Suprapubic skin (tissue), 4 donors: ENCODE measurements around the gene IPPK. TPM values are rescaled to one million over a fixed set of nuclear protein-coding genes. Genes with fewer than 3 reads are reported as not detected.

Experiments
- DNase-seq, 2 donors: peaks; one replicate each; pipeline ENCODE4 v3.0.0-alpha.2; 2019; ENCODE audit warnings: low spot score in 2 of 2
- H3K27ac ChIP-seq: fragments of 200-600 bp; sonication (generic); one replicate; pipeline ENCODE4 v1.5.1; 2019
- H3K27me3 ChIP-seq: fragments of 200-600 bp; sonication (generic); one replicate; pipeline ENCODE4 v1.5.1; 2019
- H3K36me3 ChIP-seq: fragments of 200-600 bp; sonication (generic); one replicate; pipeline ENCODE4 v1.5.1; 2019
- H3K4me1 ChIP-seq: fragments of 200-600 bp; sonication (generic); one replicate; pipeline ENCODE4 v1.5.1; 2019
- H3K4me3 ChIP-seq: fragments of 200-600 bp; sonication (generic); one replicate; pipeline ENCODE4 v1.5.1; 2019; ENCODE audit warnings: mild to moderate bottlenecking
- H3K9me3 ChIP-seq: fragments of 200-600 bp; sonication (generic); one replicate; pipeline ENCODE4 v1.5.1; 2019
- EP300 ChIP-seq: sonication (generic); formaldehyde crosslinking; IDR thresholded peaks from one replicate; pipeline ENCODE4 v1.6.1; 2017; ENCODE audit warnings: antibody characterized with exemption
- POLR2A ChIP-seq, 2 donors: fragments of 450-650 bp; IDR thresholded peaks; one replicate each; pipeline ENCODE4 v1.6.1; 2017; ENCODE audit warnings: antibody characterized with exemption in 2 of 2, mild to moderate bottlenecking in 2 of 2, moderate library complexity in 2 of 2
- POLR2AphosphoS5 ChIP-seq, 3 donors: sonication (generic); formaldehyde crosslinking; IDR thresholded peaks; one replicate each; pipeline ENCODE4 v1.6.1; 2017; ENCODE audit warnings: antibody characterized with exemption in 3 of 3
- WGBS: methylation state at CpG from one replicate; pipeline ENCODE4 v1.1.5; 2018; 5-methylcytosine and 5-hydroxymethylcytosine counted together
- total RNA-seq, 4 donors: library from RNA; depleted of rRNA; stranded (reverse); fragments of >200 nt; gene quantifications; one replicate each; pipeline ENCODE4 v1.1.0, GENCODE V29; 2016
- TF ChIP-seq, protein P1 (sequence below), 2 donors: fragments of 200-600 bp in 1 of 2; fragments of 450-650 bp in 1 of 2; sonication (generic) in 1 of 2; IDR thresholded peaks; one replicate each; pipeline ENCODE4 v1.5.1; 2016 to 2019; ENCODE audit warnings: antibody characterized with exemption in 2 of 2, mild to moderate bottlenecking in 1 of 2, moderate library complexity in 1 of 2

Gene IPPK
- total RNA-seq, 4 donors from 2014 or later, result 45.0 to 53.6 (median 50.0) TPM

- no peaks in the 10 kb centered on the region for H3K27me3 ChIP-seq
- no peak for DNase-seq
- H3K27ac ChIP-seq, result peak overlapping the region; percentile 86
- TF ChIP-seq POLR2A (IDR thresholded peaks at IDR 0.05), result peak in 1 of 2 donors; percentile 36
- TF ChIP-seq, protein P1, sequence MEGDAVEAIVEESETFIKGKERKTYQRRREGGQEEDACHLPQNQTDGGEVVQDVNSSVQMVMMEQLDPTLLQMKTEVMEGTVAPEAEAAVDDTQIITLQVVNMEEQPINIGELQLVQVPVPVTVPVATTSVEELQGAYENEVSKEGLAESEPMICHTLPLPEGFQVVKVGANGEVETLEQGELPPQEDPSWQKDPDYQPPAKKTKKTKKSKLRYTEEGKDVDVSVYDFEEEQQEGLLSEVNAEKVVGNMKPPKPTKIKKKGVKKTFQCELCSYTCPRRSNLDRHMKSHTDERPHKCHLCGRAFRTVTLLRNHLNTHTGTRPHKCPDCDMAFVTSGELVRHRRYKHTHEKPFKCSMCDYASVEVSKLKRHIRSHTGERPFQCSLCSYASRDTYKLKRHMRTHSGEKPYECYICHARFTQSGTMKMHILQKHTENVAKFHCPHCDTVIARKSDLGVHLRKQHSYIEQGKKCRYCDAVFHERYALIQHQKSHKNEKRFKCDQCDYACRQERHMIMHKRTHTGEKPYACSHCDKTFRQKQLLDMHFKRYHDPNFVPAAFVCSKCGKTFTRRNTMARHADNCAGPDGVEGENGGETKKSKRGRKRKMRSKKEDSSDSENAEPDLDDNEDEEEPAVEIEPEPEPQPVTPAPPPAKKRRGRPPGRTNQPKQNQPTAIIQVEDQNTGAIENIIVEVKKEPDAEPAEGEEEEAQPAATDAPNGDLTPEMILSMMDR (IDR thresholded peaks at IDR 0.05), result no peak
- WGBS, result 50% methylated on average over 11 of the region's 11 CpGs
- H3K4me3 ChIP-seq, result no peak overlapping the region
- no peaks in the 10 kb centered on the region for H3K9me3 ChIP-seq
- H3K4me1 ChIP-seq, result peaks cover 56% of the 10 kb centered on the region
- H3K36me3 ChIP-seq, result peaks cover 67% of the 10 kb centered on the region
Measured at GRCh38 chr9:92616655-92617111, 53.2 kb downstream of the IPPK start.

DNA sequence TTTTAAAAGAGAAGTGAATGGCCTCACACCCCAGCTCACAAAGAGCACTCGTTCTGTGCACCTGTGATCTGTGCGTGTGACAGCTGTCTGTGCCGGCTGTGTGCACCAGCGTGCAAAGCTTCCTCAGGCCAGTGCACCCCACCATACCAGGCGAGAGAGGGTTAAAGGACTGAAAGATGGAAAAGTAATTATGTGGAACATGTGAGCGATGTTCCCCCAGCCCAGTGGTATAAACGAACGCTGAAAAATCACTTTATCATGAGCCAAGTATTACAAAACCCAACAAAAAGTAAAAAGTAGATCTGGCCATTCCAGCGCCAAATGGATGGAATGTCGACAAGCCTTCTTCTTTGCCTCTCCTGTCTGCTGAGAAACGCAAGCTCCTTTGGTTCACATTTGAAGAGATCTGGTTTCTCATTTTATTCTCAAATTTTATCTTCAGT lies 53.7 kb downstream of the IPPK start:
- Histone ChIP-seq H3K9me3 (no peaks in the 10 kb centered on the region), H3K27ac (peak overlapping the region; percentile 86), H3K36me3 (peaks cover 70% of the 10 kb centered on the region), H3K27me3 (no peaks in the 10 kb centered on the region), H3K4me3 (no peak overlapping the region), H3K4me1 (peaks cover 59% of the 10 kb centered on the region)
- TF ChIP-seq POLR2AphosphoS5 (IDR thresholded peaks at IDR 0.05) (no peak), POLR2A (IDR thresholded peaks at IDR 0.05) (no peak), EP300 (no peak)
- TF ChIP-seq, protein P1 (IDR thresholded peaks at IDR 0.05), result no peak
- DNase-seq, result no peak
- 62% methylated on average over 11 of the region's 11 CpGs for WGBS

- Histone ChIP-seq H3K27ac (peak overlapping the region; percentile 86), H3K4me3 (no peak overlapping the region), H3K4me1 (peaks cover 61% of the 10 kb centered on the region), H3K36me3 (peaks cover 69% of the 10 kb centered on the region), H3K27me3 (no peaks in the 10 kb centered on the region), H3K9me3 (no peaks in the 10 kb centered on the region)
- WGBS, result 91% methylated on average over 13 of the region's 13 CpGs
- no peak for TF ChIP-seq EP300
- TF ChIP-seq, protein P1 (IDR thresholded peaks at IDR 0.05), result no peak
- TF ChIP-seq POLR2A (IDR thresholded peaks at IDR 0.05), result no peak
- no peak for TF ChIP-seq POLR2AphosphoS5 (IDR thresholded peaks at IDR 0.05)
- no peak for DNase-seq
Measured at GRCh38 chr9:92615790-92616189, 54.1 kb downstream of the IPPK start.

DNA sequence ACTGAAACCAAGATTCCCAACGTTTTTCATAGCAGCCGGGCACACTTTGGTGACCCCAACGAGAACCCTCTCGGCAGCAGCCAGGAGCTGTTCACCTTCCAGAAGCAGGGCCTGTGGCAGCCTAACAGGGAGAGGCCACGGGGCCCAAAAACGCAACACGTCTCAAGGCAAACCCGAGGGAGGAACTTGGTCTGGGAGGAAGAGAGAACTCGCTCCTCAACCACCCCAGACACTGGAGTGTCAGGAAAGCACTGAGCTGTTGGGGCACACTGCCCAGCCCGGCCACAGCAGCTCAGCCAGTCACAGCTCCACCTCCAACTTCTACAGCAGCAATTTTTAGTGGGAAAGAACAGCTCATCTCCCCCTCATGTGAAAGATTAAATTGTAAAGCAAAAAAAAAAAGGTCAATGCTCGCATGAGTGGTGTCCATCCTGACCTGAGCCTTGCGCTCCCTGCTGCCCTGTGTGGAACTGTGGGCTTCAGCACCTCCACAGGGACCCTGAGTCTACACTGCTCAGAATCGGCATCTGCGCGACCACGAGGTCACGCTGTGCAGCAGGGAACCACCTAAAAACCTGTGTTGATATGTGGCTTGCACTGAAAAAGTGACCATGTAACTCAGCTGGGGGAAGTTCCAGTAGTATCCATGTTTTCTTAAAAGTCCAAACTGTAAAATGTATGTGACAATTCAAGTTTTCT lies 55.0 kb downstream of the IPPK start:
- Histone ChIP-seq H3K9me3 (no peaks in the 10 kb centered on the region), H3K4me3 (no peak overlapping the region), H3K27ac (peak overlapping the region; percentile 86), H3K27me3 (no peaks in the 10 kb centered on the region), H3K4me1 (peaks cover 61% of the 10 kb centered on the region), H3K36me3 (peaks cover 60% of the 10 kb centered on the region)
- 77% methylated on average over 17 of the region's 17 CpGs for WGBS
- no peak for TF ChIP-seq POLR2AphosphoS5 (IDR thresholded peaks at IDR 0.05)
- no peak for TF ChIP-seq POLR2A (IDR thresholded peaks at IDR 0.05)
- TF ChIP-seq, protein P1 (IDR thresholded peaks at IDR 0.05), result no peak
- no peak for TF ChIP-seq EP300
- no peak for DNase-seq

- Histone ChIP-seq H3K4me3 (no peak overlapping the region), H3K36me3 (peaks cover 54% of the 10 kb centered on the region), H3K9me3 (no peaks in the 10 kb centered on the region), H3K4me1 (peaks cover 69% of the 10 kb centered on the region), H3K27ac (no peak overlapping the region), H3K27me3 (no peaks in the 10 kb centered on the region)
- TF ChIP-seq, protein P1 (IDR thresholded peaks at IDR 0.05), result no peak
- no peak for TF ChIP-seq EP300
- no peak for TF ChIP-seq POLR2AphosphoS5 (IDR thresholded peaks at IDR 0.05)
- TF ChIP-seq POLR2A (IDR thresholded peaks at IDR 0.05), result no peak
- 93% methylated on average over 9 of the region's 9 CpGs for WGBS
- DNase-seq, result no peak
Measured at GRCh38 chr9:92614123-92614510, 55.8 kb downstream of the IPPK start.
